GM12872 (cell line): ENCODE data around the gene TBC1D8.

Experiments used
- CTCF ChIP-seq: IDR thresholded peaks from 3 replicates; pipeline ENCODE4 v1.5.1; 2011; ENCODE audit warnings: low read depth, mild to moderate bottlenecking, low read length, moderate library complexity; ENCODE audit not compliant: insufficient read depth

Gene TBC1D8

GRCh38 chr2:100959225-100959880 lies 191.8 kb downstream of the TBC1D8 start:
- TF ChIP-seq CTCF = no peak

GRCh38 chr2:100957996-100958653 lies 193.1 kb downstream of the TBC1D8 start:
- no peak for TF ChIP-seq CTCF
